Caki2 (cell line): ENCODE measurements around the gene PPY. TPM values are rescaled to one million over a fixed set of nuclear protein-coding genes. Genes with fewer than 3 reads are reported as not detected.
"Not testable (repeated sequence)": the region's sequence is repeated elsewhere in the genome, so short reads cannot be mapped to it uniquely, and the experiment has no call there.

Source experiments
- DNase-seq: peaks from one replicate; pipeline ENCODE4 v3.0.0-alpha.2; 2015; ENCODE audit warnings: low read depth
- in situ Hi-C: cut with HindIII; loops from 2 replicates; pipeline ENCODE4 v1.10.0; 2016; ENCODE audit warnings: low sequenced_read_pairs, low pct_unique_long_range_greater_than_20kb, mixed read lengths
- total RNA-seq: library from RNA; depleted of rRNA; stranded (reverse); fragments of >200 nt; shearing (Covaris generic); gene quantifications from 2 replicates; pipeline ENCODE4 v1.2.3, GENCODE V29; 2014; ENCODE audit warnings: low replicate concordance; rRNA removed

PPY gene, protein sequence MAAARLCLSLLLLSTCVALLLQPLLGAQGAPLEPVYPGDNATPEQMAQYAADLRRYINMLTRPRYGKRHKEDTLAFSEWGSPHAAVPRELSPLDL
- not detected in 2 replicates for total RNA-seq

DNA sequence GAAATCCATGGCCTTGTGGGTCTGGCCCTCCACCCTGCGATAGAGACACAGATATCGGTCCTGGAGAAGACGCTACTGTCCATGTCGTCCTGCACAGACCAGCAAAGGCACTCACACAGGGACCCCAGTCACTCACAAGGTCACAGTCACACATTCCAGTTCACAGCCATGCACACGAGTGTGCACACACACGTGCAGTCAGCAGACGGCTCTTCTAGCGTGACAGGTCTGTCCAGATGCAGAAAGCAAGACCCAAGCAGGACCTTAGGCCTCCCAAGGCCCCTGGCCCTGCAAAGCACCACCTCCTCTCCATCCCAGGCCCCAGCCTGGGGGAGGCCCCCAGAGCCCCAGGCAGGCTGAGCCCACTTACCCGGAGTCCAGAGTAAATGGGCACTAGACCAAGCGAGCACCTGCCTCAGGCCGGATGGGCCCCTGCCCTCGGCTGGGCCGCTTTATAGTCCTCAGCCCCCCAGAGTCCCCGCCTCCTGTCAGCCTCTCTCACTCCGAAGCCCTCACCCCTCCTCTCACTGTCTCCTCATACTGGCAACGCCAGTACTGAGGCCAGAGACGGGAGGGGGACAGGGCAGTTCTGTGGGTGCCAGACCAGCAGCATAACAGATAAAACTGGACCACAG is at the start of gene PPY:
Gene PPY, minus strand, starts transcription at position 426 of the 635 bp plus-strand sequence. CDS start 822 bp downstream, outside the sequence.
- in situ Hi-C loops, result no loop called here
- DNase-seq, result no peak

DNA sequence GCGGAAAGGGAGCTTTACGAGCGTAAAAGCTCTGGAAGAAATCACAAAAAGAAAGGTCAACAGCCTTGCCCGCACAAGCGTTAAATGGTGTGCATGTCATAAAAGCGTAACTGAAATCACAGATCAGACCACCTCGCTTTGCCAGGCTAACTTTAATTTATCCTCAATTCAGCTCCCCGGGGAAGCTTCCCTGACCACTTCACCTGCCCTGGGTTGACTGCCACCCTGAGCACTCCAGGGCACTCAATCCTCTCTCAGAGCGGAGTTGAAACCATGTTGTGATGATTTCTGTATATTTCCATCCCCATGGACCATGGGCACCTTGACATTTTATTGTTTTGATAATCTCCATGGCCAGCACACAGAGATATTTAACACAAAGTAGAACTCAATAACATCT is 46.0 kb upstream of the PPY start:
- no peak for DNase-seq
- in situ Hi-C loops, result no loop called here

DNA sequence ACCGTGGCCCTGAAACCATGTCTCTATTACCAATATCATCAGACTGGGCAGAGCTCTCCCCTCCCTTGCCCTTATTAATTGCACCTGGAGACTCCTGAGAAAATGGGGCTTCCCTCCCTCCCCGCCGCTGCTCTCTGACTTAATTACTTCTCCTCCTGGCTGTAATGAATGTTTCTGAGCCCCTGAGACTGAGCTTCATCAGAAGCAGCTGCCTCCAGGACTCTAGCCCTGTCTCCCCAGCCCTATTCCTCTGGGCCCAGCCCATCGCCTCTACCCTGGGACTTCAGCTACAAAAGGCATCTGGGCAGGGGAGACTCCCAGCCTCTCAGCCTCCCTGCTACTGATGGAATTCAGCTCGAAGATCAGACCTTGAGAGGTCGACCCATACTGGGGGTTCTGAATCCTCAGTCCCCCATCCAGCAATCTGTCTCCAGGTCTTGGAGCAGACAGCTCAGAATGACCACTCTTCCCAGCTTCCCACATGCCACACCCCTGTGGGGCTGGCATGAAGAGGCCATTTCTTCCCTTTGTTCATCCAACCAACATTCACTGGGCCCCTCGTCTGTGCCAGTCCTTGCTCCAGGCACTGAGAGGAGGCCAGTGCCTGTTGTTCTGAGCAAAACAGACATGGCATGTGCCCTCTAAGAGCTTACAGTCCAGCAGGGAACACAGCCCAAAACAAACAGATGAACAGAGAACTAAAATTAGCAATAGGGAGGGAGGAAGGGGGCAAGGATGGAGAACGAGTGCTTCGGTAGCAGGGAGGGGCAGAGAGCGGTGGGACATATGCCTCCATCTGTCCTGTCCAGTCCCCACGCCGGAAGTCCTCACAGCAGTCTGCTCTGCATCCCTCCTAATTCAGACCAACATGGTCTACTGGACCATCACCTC is 45.1 kb upstream of the PPY start:
- in situ Hi-C loops, result no loop called here
- DNase-seq, result no peak

DNA sequence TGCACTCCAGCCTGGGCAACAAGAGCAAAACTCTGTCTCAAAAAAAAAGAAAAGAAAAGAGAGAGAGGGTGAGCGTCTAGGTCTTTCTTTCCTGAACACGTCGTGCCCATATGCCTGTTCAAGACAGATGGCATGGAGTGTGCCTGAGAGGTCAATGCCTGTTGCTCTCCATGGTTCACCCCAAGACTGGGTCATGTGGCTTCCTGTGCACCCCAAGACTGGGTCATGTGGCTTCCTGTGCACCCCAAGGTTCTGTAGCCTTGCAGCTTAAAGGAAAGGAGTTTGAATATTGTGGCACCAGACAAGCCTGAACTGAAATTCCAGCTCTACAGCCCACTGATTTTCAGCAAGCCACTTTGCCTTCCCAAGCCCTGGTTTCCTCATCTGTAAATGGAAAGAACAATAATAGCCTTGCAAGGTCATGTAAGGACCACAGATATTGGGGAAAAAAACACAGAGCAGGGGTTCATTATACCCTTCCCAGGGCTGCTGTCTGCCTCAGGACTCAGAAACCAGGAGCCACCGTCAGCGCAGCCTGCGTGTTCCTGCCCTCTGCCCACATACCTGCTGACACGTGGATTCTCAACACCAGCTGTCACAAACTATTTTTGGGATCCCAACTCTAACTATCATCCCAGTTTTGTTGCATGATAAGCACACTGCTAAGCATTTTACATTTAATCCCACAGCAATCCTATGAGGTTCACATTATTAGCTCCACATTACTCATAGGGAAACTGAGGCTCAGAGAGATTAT is 44.1 kb upstream of the PPY start:
- in situ Hi-C loops, result no loop called here
- DNase-seq, result no peak

DNA sequence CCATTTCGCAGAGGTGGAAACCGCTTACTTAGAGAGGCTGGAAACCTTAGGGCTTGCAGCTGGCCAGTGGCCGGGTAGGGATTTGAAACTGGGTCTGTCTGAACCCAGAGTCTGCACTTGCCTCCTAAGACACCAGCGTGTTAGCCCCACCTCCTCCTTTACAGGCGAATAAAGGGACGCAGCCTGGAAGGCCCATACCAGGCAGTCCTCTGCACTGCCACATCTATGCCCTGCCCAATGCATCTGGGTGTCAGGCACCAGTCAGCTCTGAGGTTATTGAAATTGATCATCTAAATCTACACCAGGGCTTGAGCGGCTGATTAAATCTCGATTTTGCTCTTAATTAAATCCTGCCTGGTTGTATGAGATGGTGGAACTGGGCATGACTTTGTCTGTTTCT is 42.2 kb upstream of the PPY start:
- no peak for DNase-seq
- in situ Hi-C loops, result no loop called here

DNA sequence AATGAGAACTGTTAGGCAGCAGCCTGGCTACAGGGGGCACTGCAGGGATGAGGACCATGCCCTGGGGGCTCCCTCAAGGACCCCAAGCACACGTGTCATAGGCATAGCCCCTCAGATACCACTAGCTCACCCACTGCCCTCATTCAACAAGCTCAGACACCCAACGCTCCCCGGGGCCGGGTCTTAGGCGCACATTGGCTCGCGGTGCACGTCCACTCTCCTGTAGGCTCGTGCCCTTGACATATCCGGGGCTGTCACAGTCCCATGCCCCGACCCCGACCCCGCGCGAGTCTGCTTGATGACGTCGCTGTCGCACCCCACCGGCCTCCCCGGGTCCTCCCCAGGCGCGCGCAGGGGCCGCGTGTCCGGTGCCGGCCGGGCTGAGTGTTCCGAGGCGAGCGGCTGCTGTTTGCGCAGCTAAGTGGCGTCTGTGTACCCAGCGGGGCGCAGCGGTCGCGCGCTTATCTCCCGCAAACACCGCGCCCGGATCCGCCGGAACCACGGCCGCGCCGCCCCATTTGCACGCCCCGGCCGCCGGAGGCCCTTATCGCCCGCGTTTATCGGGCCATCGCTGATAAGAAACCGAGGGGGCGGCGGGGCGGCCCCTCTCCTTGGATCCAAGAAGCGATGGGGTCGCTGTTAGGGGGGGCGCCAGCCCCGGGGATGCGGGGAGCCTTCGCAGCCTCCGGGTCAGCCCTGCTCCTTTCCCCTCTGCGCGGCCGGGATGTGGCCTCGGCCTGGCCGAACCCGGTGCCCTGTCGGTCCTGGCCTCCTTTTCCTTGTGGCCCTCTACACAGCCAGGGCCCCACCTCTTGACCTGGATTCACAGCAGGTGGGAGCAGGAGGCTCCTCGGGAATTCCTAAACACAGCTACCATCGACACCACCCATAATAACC is 41.5 kb upstream of the PPY start:
- in situ Hi-C loops, result no loop called here
- DNase-seq, result no peak

DNA sequence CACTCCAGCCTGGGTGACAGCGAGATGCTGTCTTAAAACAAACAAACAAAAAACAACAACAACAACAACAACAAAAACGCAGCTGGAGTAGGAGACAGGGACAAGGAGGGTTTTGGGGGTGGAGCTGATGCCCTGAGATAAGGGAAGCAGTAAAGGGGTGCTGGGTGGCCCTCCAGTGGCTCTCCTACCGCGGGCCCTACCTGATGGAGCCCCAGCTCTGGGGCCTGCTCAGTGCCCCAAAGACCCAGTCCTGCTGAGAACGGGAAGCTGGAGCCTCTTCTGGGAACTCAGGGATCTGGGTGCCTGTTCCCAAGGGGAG is 40.9 kb upstream of the PPY start:
- DNase-seq, result no peak
- in situ Hi-C loops, result no loop called here

DNA sequence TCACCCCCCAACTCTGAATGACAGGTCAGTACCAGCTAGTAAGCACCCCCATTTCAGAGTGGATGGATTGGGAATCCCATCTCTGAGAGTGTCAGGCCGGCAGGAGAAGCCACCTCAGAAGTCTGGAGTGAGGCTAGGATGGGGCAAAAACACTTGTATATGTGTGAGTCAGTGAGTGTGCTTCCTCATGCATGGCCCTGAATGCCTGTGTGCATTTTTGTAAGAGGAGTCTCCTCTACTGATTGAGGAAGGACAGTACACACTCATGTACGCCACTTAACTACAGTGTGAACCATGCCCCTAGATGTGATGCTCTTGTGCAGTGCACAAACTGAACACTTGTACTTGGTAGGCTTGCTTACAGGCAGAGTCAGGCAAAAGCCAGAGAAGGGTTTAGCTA is 39.9 kb upstream of the PPY start:
- DNase-seq, result peak; percentile 26
- in situ Hi-C loops, result no loop called here

DNA sequence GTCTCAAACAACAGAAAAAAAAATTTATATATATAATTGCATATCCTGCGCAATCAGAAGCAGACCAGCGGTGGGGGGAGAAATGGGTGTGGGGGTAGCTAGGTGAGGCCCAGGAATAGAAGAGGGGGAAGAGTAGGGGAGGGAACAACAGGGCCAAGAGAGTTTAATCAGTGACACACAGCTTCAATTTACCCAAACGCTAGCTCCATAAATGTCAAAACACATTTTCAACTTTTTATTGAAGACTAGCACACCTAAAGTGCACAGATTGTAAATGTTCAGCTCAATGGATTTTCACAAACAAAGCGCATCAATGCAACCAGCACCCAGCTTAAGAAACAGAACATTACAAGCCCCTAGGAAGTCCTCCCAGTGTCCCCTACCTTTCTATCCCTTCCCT is 37.4 kb upstream of the PPY start:
- in situ Hi-C loops, result no loop called here
- DNase-seq, result no peak

DNA sequence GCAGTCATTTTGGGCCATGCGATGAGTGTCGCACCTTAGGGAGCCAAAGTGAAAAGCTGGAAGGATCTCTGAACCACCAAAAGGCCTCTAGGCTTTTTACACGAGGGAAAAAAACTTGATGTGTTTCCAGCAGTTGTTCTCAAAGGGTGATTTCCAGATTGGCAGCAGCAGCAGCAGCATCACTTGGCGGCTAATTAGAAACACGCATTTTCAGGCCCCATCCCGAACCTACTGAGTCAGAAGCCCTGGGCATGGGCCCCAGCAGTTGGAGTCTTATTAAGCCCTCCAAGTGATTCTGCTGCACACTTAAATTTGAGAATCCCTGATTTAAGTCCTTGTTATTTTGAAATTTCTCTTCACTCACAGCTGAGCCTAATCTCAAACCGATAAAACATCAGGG is 36.7 kb upstream of the PPY start:
- in situ Hi-C loops, result no loop called here
- no peak for DNase-seq

DNA sequence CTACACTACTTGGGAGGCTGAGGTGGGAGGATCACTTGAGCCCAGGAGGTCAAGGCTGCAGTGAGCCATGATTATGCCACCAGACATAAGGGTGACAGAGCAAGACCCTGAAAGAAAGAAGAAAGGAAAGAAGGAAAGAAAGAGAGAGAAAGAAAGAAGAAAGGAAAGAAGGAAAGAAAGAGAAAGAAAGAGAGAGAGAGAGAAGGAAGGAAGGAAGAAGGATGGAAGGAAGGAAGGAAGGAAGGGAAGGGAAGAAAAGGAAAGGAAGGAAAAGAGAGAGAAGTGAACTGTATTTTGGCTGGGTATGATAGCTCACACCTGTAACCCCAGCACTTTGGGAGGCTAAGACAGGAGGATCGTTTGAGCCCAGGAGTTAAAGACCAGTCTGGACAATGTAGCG is 35.8 kb upstream of the PPY start:
- no peak for DNase-seq
- in situ Hi-C loops, result no loop called here

DNA sequence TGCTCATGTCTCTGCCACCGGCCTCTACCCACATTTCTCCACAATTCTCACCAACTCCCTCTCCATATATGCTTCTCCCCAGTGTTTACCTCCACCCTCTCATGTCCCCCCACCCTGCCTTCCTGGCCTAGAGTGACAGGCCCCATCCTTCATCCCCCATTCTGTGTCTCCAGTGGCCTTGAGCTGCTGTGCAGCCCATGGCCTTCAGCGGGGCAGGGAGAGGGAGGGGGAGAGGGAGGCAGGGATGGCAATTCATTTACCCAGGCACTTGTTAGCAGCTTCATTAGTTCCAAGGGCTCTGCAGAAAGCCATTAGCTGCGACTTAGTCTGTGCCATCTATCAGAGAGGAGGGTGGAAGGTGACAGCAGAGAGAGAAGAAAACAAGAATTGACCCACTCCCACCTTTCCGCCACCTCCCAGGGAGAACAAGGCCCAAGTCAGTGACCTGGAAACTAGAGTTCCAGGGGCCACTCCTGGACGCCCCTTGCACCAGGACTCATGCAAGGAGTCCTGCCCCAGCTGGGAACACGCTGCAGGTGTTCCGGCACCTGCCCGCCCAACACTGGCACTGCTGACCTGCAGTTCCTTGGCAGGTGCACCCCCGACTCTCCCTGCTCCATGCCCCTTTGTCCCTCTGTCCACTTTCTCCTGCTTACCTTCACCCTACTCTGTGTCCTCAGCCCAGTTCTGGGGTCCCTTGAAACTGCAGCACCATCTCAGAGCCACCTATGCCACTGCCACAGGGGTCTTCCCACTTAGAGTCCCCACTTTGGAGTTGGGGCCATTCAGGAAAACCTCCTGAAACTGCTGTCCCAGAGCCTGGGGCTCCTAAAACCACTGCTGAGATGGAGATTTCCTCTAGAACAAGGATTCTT is 34.9 kb upstream of the PPY start:
- in situ Hi-C loops, result no loop called here
- DNase-seq, result no peak

DNA sequence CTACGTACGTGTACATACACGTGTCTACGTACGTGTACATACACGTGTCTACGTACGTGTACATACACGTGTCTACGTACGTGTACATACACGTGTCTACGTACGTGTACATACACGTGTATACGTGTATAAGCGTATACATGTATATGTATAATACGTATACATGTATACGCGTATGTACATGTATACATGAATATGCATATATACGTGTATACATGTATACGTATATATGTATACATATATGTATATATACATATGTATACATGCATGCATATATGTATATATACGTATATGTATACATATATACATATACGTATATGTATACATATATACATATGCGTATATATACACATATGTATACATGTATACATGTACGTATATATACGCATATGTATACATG is 33.6 kb upstream of the PPY start:
- in situ Hi-C loops, result no loop called here
- no peak for DNase-seq

DNA sequence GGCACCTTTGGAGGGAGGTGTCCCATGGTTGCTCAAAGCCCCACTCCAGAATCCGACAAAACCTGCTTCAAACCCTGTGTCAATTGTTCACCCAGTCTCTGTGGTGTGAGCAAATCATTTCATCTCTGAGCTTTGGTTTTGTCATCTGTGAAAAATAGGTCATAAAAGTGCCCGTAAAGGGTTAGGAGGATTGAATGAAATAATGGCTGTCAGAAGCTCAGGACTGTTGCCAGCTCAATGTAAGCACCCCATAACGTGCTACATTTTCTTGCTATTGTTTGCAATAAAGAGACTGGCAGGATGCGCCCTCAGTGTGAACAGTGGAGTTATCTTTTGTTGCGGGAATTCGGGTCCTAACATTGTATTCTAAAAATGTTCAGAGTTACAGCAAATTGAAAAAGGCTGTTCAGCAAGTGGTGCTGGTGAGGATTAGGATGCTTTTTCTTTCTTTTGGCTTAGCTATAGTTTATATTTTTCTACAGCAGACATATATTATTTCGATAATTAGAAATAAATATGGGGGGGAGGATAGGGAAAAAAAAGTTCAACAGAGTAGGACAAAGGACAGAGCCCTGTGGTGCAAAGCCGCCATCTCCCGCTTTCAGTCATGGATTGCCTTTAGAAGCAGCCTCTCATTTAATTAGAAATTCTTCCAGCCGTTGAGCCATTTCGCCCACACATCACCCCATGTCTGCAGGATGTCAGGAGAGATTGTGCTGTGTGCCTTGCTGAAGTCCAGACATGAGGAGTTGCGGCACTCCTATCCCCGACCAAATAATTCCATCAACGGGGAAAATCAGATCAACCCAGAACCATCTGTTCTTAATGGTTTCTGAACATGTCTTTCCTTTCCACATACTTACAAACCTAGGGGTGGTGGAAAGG is 32.3 kb upstream of the PPY start:
- no peak for DNase-seq
- in situ Hi-C loops, result no loop called here

DNA sequence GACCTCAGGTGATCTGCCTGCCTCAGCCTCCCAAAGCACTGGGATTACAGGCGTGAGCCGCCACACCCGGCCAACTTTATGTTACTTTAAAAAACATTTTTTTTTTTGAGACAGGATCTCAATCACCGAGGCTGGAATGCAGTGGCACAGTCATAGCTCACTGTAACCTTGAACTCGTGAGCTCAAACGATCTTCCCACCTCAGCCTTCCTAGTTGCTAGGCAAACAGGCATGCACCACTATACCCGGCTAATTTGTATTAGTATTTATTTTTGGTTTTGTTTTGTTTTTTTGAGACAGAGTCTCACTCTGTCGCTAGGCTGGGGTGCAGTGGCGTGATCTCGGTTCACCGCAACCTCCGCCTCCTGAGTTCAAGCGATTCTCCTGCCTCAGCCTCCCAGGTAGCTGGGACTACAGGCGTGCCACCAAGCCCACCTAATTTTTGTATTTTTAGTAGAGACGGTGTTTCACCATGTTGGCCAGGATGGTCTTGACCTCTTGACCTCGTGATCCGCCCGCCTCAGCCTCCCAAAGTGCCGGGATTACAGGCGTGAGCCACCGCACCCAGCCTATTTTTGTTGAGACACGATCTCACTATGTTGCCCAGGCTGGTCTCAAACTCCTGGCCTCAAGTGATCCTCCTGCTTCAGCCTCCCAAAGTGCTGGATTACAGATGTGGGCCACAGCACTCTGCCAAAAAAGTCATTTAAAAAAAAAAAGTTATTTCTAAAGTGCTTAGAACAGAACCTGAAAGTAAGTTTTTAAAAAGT is 30.4 kb upstream of the PPY start:
- in situ Hi-C loops, DNase-seq: not testable (repeated sequence)

DNA sequence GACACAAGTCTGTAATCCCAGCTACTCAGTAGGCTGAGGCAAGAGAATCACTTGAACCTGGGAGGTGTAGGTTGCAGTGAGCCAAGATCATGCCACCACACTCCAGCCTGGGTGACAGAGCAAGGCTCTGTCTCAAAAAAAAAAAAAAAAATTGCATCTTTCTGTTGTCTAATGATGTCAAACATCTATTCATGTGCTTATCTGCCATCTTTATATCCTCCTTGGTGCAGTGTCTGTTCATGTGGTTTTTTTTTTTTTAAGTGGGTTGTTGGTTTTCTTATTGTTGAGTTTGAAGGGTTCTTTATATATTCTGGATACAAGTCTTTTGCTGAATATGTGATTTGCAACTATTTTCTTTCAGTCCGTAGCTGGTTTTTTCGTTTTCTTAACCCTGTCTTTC is 29.2 kb upstream of the PPY start:
- in situ Hi-C loops, DNase-seq: not testable (repeated sequence)
